Kasumi-1 (cell line): Measurements from ENCODE around the gene KRT73.
"Not testable (repeated sequence)": the region's sequence is repeated elsewhere in the genome, so short reads cannot be mapped to it uniquely, and the experiment has no call there.

ENCODE experiments used
- DNase-seq, 2 experiments: peaks; one replicate each; lab custom pipeline; 2025; lab: John Stamatoyannopoulos, UW

The KRT73 gene

DNA sequence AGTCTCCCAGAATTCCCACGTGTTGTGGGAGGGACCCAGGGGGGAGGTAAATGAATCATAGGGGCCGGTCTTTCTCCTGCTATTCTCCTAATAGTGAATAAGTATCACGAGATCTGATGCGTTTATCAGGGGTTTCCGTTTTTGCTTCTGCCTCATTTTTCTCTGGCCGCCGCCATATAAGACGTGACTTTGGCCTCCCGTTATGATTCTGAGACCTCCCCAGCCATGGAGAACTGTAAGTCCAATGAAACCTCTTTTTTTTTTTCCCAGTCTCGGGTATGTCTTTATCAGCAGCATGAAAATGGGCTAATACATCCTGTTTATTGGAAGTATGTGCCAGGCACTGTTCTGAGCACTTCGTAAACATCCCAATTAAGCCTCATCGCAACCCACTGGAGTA, 17.9 kb downstream of the KRT73 start:
- no peak for DNase-seq

DNA sequence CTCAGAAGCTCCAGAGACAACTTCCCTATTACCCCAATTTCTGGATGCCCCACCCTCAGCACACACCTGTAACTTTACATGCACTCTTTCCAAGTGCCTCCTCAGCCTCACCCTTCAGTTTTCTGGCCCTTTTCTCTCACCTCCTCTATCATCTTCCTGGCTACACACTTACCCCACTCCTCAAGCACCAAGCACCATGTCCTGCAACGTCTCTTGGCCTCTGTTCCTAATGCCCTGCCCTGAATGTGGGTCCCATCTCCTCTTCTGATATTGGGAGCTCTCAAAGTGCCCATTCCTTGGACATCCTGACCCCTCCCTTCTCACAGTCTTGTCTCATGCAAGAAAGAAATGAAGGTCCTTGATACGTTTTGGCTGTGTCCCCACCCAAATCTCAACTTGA, 18.3 kb downstream of the KRT73 start:
- no peak for DNase-seq

DNA sequence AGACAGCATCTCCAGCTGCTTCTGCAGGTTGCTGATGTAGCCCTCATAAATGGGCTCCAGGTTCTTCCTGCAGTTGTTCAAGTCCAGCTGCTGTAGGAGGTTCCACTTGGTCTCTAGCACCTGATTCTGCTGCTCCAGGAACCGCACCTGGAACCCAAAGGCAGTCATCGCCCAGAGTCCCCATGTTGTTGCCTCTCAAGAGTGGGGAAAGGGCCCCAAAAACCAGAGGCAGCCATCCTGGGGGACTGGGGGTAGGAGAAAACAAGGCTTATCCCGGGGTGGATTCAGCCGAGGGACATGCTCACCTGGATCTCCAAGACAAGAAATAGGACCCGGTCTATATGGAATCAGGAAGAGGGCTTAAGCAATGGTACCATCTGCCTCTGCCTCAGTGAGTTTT, 19.4 kb downstream of the KRT73 start:
- DNase-seq = no peak

DNA sequence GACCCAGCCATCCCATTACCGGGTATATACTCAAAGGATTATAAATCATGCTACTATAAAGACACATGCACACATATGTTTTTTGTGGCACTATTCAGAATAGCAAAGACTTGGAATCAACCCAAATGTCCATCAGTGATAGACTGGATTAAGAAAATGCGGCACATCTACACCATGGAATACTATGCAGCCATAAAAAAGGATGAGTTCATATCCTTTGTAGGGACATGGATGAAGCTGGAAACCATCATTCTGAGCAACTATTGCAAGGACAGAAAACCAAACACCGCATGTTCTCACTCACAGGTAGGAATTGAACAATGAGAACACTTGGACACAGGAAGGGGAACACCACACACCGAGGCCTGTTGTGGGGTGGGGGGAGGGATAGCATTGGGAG, 24.1 kb downstream of the KRT73 start:
- not testable (repeated sequence) for DNase-seq

DNA sequence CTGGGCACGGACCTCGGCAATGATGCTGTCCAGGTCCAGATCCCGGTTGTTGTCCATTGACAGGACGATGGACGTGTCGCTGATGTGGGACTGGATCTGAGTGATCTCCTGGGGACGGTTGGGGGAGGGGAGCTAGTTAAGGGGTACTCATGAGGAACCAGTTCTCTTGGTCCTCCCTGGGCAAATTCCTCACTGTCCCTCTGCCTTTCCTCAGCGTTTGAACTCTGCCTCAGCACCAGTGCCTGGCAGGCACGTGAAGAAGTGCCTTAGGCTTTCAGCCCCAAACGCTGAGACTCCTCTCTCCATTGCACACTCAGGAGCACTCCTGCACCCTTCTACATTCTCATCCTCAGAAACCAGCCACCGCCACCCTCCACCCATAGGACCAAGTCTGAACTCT, 26.8 kb downstream of the KRT73 start:
- no peak for DNase-seq

DNA sequence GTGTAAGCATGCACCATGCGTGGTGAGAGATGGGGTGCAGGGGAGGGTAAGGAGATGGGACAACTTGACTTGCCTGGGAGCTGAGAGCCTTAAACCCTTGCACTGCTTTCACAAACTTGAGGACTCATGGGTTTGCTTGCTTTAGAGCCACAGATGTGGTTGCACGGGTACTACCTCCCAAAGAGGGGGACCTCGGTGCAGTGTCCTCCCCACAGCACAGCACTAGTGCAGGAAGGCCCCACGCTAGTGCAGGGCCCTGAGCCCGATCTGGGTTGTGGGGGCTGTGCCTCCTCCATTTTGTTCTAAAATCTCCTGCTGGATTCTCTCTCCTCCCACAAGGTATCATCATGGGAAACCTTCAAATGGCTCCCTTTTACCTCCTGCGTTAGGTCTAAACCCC, 28.3 kb downstream of the KRT73 start:
- no peak for DNase-seq

DNA sequence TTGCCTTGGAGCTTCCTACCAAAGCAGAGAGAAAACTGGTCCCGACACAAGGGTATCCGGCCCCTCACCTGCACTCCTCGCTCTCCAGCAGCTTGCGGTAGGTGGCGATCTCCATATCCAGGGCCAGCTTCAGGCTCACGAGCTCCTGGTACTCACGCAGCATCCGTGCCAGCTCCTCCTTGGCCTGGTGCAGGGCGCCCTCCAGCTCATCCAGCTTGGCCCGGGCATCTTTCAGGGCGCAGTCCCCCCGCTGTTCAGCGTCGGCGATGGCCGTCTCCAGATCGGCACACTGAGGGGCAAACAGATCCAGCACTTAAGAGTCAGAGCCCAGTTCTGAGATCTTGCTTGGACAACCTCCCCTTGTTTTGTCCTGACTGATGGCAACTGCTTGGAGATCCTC, 30.8 kb downstream of the KRT73 start:
- DNase-seq = no peak

DNA sequence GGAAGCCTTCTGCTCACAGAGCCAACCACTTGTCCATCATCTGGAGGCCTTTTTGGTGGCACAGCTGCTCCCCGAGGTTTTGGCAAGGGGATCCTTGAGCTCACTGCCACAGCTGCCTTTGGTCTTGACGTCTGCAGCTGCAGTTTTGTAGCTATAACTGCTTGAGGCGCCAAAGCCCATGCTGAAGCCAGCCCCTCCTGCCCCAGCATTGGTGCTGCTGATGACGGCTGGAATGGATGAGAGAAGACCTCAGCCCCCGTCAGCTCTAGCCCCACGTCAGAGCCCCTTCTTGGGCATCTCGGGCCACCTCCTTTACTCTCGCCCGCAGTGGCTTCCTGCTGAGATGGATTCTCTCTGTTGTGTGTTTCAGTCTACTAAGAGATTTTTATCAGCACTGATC, 32.4 kb downstream of the KRT73 start:
- DNase-seq = no peak

DNA sequence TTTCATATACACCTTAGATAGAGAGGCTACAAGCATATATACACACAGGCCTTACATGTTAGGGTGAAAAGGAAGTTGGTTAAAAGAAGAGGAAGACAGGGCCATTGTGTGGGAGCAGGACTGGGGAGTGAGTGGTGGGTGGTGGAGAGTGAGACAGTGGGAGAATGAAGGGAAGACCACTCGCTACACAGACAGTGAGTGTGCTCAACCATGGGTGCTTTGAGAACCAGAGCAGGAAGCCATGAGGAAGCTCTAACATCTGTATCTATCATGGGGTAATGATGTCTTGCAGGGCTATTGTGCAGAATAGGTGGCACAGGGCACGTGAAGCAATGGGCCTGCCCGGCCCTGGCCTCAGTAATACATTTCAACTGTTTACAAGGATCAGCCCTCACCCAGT, 33.3 kb downstream of the KRT73 start:
- DNase-seq = no peak

DNA sequence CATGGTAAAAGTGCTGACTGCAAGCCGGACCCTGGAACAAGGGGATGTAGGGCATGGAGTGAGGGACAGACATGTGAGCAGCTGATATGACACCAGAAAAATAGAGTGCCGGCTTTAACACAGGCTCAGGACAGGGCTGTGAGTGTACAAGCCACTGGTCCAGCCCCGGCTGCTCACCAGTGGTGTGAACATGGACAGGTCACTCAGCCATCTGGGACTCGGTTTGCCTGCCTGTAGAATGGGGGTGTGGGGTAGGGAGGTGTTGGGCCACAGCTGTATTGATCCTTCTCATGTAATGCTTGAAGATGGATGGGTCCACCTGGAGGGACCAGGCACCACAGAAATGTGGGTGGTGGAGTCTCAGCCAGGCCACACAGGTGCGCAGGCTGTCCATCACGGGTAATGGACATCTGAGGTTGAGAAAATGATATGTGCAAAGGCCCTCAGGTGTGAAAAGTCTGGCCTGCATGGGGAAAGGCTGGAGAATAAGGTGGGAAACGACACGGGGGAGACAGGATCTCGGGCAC, 34.1 kb downstream of the KRT73 start:
- no peak for DNase-seq

DNA sequence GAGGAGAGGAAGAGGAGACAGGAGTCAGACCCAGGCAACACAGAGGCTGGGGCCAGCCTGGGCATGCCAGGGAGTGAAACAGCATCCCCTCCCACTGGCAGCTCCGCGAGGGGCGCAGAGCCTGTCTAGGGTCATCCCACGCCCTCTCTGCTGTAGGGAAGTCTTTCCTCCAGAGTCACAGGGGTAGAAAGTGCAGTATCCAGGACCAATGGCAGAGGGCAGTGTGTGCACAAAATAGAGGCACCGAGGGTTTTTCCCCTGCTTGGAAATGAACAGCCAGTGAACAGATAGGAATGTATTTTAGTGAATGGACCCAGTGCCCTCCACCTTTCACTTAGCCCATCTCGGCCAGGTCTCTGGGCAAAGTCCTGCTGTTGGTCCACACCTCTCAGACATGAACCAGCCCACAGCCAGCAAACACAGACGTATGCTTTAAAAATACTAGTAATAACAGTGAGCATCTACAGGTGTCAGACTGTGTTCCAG, 35.3 kb downstream of the KRT73 start:
- DNase-seq = peak; percentile 46 to 63

DNA sequence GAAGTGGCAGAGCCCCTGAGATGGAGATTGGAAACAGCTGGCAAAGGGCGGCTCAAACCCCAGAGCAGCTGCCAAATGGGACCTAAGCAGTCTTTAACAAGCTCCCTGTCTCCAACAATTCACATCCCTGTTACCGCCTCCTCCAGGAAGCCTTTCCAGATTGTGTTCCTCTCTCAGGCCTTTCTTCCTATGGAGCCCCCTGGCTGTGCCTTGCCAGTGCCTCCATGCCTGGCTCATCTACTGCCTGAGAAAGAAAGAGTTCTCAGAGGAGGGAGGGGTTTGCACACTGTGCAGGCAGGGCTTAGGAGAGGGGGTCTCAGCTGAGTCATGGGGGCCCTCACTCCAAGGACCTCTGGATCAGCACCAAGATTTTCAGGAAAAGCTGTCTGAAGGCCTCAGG, 35.9 kb downstream of the KRT73 start:
- DNase-seq = no peak

DNA sequence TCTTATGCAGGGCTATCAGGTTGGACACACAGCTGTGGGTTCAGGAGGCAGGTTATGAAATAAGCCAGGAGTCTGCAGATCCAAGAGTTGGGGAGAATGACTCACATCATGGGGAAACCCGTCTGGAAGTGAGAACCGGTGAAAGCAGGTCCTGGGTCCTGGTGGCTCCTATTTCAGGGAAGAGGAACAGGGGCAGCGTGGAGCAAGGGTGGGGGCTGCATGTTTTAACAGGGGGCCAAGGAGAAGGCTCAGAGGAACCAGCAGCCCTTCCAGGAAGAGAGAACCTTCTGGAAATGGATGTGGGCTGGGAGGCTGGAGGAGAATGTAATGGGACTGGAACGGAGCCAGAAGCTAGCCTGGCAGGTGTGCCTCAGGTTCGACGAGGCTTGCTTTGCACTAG, 36.9 kb downstream of the KRT73 start:
- no peak for DNase-seq

DNA sequence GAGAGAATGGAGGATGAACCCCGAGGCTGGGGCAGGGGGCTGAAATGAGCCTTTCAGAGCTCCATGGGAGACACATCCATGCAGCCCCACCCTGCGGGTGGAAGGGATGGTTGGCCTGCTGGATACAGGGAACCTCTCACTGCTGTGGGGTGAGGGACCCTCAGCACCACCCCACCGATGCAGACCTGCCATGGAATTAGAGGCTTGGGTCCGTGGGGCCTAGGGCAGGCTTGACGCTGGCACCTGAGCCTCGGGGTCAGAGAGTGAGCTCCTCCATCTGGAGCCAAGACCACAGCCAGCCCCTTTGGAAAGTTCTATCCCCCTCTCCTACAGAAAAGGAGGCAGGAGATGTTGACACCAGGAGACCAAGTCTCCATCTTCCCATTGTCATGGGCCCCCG, 37.3 kb downstream of the KRT73 start:
- no peak for DNase-seq

DNA sequence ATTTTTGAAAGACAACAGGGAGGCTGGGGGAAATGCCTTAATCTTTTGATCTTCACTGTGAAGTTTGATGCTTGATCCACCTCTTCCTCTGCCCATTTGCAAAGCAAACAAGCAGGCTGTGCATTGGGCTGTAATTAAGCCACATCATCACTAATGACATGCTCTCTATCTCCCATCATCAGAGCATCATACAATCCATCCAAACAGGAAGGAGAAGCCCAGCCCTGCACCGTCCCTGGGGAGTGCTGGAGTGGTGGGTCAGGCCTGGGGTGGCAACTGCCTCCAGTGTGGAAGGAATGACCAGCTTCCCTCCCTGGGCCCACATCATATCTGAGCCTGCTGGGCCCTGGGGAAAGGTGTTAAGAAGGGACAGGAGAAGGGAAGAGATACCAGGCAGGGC, 37.9 kb downstream of the KRT73 start:
- DNase-seq = no peak

DNA sequence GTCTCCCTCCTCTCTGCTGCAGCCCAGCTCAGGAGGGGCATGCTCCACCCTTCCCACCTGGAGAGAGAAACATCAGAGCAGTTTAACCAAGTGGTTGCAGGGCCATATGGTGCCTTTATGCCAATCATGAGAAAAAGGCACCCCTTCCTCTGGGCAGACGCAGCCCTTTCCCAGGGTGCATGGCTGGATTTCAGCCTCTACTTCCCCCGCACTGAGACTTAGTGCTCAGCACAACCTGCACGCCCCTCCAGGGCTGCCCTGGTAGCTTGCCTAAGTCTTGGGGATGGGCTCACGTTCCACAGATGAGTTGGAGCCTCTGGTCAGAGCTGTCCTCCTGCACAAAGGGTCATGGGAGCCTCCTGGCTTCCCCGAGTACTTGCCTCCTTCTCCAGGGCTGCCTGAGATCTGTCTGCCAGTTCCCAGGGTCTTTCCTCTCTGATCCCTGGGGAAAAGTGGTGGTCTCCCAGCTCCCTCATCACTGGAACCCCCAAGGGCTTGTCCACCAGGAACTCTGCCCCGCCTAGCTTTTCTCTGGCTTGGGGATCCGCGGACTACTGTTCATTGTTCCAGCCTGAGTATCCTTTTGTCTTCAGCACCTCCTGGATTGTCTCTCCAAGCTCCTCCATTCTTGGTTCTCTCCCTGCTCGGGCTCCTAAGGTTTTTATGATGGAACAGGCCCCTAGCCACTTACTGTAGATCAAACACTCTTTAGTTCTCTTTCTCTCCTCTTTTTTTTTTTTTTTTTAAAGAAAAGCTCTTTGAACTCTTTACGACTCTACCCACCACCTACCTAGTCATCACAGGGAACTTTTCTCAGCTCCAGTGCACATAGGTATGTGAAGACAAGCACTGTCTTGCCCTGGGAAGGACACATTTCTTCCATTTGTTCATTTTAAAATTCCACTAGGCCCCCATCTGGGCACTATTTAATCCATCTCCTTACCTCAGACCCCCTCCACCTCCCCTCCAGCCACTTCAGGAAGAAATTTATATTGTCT, 38.6 kb downstream of the KRT73 start:
- DNase-seq = no peak

DNA sequence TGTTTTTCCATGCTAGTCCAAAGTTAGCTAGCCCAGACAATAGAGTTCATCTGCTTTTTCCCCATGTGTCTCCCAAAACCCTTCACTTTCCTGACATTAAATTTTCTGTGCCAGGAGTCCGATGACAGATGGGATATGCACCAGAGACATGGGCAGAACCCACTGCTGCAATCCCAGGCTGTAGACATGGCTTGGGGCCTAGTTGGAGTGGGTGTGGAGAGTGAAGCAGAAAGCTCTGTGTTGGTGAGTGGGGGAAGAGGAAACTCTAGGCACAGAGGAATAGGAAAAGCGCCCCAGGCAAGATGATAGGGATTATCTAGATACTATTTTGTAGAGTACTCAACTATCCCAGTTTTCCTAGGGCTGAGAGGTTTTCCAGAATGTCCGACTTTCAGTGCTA, 39.9 kb downstream of the KRT73 start:
- DNase-seq = no peak

DNA sequence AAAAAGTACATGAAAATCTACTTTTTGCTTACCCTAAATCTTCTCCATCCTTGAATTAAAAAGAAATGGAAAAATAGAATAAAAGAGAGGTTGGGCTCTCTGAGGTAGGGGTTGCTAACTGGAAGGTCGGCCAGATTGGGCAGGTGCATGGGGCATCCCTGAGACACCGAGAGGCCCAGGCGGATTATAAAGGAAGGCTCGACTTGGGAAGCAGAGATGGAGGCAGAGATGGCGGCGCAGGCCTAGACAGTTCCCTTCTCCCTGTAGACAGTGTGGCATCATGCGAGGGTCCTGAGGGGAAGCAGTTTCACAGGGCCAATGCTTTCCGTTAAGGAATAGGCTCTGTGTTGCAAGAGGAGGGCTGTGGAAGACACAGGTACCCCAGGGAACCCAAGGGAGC, 41.0 kb downstream of the KRT73 start:
- no peak for DNase-seq

DNA sequence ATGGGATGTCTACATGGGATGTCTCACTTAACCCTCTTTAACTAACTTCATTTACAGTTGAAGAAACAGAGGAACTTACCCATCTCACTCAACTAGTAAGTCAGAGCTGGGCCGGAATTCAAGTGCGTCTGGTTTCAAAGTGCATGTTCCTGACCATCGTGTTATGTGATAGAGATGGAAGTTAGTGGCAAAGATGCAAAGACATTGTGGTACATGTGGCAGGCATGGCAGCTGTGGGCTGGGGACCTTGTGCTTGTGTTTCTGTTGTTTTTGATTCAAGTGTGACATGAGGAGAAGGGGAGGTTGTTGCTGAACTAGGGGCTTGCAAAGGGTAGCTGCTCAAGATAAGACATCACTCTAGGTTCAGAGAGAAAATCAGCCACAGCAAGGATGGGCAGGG, 42.4 kb downstream of the KRT73 start:
- DNase-seq = no peak

DNA sequence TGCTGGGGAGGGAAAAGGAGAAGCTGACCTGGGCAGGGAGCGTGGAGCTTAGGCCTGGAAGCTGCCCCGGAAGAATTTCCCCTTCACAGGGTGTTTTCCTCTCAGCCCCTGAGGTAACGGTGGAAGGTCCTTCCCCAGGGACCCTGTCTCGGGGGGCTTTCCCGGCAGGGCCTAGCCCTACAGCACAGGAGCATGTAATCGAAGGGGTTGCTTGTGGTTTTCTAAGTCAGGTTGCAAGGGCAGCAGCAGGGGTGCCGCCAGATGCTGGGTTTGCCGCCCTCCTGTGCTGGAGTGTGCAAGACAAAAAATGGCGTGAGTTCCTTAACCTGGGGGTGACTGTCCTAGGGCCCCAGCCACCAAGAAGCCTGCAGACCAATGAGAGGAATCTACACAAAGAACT, 43.1 kb downstream of the KRT73 start:
- no peak for DNase-seq

DNA sequence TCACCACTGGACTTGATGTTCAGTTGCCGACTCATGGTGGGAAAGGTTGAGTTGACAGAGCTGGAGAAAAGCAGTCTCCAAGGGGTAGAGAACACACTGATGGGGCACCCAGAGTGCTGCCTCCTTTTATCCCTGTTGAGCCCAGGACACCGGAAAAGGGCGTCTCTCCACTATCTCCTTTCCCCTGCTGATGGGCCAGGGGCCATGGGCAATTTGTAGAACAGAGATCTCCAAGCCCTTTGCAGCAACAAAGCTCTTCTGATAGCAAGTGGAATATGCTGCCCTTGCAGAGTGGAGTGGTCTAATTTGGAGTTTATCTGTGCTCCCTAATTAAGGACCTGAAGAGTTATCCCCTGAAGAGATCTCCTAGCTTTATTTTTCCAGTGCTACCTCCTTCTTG, 44.6 kb downstream of the KRT73 start, which contains the start of gene KRT74:
Gene KRT74, minus strand, starts transcription at position 101 of the 400 bp plus-strand sequence. Its CDS starts 66 bp downstream, at position 35.
- DNase-seq = no peak

DNA sequence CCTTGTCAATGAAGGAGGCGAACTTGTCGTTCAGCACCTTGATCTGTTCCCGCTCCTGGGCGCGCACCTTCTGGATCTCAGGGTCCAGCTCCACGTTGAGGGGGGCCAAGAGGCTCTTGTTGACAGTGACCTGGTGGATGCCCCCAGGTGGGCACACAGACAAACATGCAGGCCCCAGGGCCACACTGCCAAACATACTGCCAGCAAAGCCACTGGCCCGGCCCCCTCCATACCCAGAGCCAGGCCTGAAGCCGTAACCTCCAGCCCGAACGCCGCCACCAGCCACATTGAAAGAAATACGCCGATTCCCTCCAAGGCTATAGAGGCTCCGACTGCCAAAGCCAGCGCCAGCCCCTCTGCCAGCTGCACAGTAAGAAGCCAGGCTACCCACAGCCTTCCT, 45.1 kb downstream of the KRT73 start:
- no peak for DNase-seq

DNA sequence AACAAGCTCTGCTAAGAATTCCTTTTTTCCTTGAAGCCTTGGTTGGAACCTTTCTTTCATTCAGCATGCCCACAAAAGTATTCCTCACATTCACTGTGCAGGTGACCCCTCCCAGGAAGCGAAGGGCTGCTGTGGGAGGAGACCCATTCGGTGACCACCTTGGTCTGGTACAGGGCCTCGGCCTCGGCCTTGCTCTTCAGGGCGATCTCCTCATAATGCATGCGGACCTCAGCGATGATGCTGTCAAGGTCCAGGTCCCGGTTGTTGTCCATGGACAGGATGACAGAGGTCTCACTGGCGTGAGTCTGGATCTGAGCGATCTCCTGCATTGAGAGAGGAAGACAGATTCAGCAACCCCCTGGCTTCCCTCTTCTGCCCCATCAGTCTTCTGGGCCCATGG, 47.8 kb downstream of the KRT73 start:
- no peak for DNase-seq

DNA sequence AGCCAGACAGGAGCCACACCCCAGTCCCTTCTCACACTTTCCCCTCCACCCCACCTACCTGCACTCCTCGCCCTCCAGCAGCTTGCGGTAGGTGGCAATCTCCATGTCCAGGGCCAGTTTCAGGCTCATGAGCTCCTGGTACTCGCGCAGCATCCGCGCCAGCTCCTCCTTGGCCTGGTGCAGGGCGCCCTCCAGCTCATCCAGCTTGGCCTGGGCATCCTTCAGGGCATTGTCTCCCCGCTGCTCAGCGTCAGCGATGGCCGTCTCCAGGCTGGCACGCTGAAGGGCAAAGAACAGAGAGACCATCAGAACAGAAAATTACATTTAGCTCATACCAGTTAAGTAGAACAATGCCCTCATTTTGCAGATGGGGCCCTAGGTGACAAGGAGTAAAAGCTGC, 50.2 kb downstream of the KRT73 start:
- no peak for DNase-seq
